Colonic mucosa (tissue), 4 donors: ENCODE data around the gene AOX1. TPM values are rescaled to one million over a fixed set of nuclear protein-coding genes. Genes with fewer than 3 reads are reported as not detected.
"Not testable (repeated sequence)": the region's sequence is repeated elsewhere in the genome, so short reads cannot be mapped to it uniquely, and the experiment has no call there.

Experiments used
- DNase-seq: peaks from one replicate; pipeline ENCODE4 v3.0.0-alpha.2; 2020
- H3K27ac ChIP-seq: fragments of 200-600 bp; one replicate; pipeline ENCODE4 v1.8.0; 2021
- H3K27me3 ChIP-seq: fragments of 200-600 bp; one replicate; pipeline ENCODE4 v1.8.0; 2021
- H3K36me3 ChIP-seq: fragments of 200-600 bp; one replicate; pipeline ENCODE4 v1.8.0; 2021
- H3K4me1 ChIP-seq: fragments of 200-600 bp; one replicate; pipeline ENCODE4 v1.8.0; 2021; ENCODE audit warnings: mild to moderate bottlenecking
- H3K4me3 ChIP-seq: fragments of 200-600 bp; one replicate; pipeline ENCODE4 v1.8.0; 2021
- H3K9ac ChIP-seq, 2 donors: one replicate each; pipeline ENCODE4 v1.7.0; 2013; ENCODE audit warnings: control low read depth in 2 of 2, low read depth in 2 of 2, low read length in 2 of 2
- H3K9me3 ChIP-seq: fragments of 200-600 bp; one replicate; pipeline ENCODE4 v1.8.0; 2021
- intact Hi-C: fragments of 100-400 bp; cut with DNase I; formaldehyde crosslinking; loops from one replicate; pipeline ENCODE4 v1.14.1; 2022
- total RNA-seq, 2 donors: library from RNA; stranded (reverse); fragmentation: NEBNext Ultra II Directional in 1 of 2; extraction: Animal tissue kit (Norgen Biotek cat#: 25700) in 1 of 2; gene quantifications; one replicate each; pipeline ENCODE4 v1.2.1, GENCODE V29; 2021
- TF ChIP-seq, protein P1 (sequence below): fragments of 200-600 bp; IDR thresholded peaks from one replicate; pipeline ENCODE4 v1.8.0; 2022; ENCODE audit warnings: antibody characterized with exemption, mild to moderate bottlenecking
- donor health status: healthy.
- donor health status: DM: no; HTN: no; CAD: no.
- donor health status: DM: no; HTN: no; CAD: no.

Gene AOX1
- total RNA-seq, 2 donors from 2014 or later: 2.9 to 3.3 TPM

DNA sequence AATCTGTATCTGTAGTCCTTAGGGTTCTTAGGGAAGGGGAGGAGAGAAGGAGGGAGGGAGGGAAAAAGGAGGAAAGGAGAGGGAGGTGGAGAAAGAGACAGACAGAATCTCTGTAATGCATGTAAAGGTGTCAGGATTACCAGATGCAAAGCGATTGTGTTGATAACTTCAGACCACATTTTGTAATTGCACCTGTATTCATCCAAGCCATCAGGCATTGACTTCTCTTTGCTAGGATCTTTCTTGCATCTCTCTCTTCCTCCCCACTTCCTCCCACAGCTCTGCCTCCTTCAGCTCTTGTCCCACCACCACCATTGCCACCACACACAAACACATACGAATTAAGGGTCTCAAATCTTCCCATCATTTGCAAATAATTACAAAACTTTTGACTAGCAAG lies 91.4 kb downstream of the AOX1 start:
- Histone ChIP-seq H3K9me3 (no peaks in the 10 kb centered on the region), H3K4me1 (no peaks in the 10 kb centered on the region), H3K36me3 (no peaks in the 10 kb centered on the region), H3K4me3 (no peak overlapping the region), H3K27me3 (no peaks in the 10 kb centered on the region), H3K9ac (no peak overlapping the region), H3K27ac (no peak overlapping the region)
- no peak for DNase-seq
- intact Hi-C loops: no loop called here
- TF ChIP-seq, protein P1, sequence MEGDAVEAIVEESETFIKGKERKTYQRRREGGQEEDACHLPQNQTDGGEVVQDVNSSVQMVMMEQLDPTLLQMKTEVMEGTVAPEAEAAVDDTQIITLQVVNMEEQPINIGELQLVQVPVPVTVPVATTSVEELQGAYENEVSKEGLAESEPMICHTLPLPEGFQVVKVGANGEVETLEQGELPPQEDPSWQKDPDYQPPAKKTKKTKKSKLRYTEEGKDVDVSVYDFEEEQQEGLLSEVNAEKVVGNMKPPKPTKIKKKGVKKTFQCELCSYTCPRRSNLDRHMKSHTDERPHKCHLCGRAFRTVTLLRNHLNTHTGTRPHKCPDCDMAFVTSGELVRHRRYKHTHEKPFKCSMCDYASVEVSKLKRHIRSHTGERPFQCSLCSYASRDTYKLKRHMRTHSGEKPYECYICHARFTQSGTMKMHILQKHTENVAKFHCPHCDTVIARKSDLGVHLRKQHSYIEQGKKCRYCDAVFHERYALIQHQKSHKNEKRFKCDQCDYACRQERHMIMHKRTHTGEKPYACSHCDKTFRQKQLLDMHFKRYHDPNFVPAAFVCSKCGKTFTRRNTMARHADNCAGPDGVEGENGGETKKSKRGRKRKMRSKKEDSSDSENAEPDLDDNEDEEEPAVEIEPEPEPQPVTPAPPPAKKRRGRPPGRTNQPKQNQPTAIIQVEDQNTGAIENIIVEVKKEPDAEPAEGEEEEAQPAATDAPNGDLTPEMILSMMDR: no peak

DNA sequence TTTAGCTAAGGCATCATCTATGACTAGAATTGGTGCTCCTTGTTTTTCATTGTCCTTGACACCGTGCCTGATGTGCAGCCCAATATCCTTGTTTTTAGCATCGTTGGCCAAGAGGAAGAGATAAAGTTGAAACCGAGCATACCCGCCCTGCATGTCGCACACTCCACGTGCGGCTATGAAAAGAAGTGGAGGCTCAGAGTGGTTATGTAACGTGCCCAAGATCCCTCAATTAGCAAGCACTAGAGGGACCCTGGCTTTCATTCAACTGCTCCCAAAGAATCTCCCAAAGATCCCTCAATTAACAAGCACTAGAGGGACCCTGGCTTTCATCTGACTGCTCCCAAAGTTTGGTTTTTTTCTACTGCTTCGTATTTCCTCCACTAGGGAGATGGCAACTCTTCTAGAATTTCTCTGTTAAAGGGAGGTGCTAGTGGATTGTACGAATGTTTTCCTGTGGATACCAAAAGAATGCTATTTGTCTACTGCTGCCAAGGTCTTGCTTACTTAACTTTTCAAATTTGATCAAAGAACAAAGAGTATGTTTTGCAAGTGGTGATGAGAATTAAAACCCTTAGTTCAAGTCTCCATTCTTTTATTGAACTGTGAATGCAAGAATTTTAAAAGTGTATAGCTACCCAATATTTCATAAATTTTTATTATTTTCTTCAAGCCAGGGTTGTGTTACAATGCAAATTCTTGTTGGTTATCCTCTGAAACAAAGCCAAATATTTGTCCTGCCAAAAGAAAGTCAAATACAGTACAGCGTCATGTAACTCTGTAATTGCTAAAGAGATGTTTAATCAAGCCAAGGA lies 92.1 kb downstream of the AOX1 start:
- Histone ChIP-seq H3K36me3 (no peaks in the 10 kb centered on the region), H3K9ac (no peak overlapping the region), H3K27ac (no peak overlapping the region), H3K4me1 (no peaks in the 10 kb centered on the region), H3K27me3 (no peaks in the 10 kb centered on the region), H3K4me3 (no peak overlapping the region), H3K9me3 (no peaks in the 10 kb centered on the region)
- no peak for DNase-seq
- TF ChIP-seq, protein P1: no peak
- intact Hi-C loops: no loop called here

DNA sequence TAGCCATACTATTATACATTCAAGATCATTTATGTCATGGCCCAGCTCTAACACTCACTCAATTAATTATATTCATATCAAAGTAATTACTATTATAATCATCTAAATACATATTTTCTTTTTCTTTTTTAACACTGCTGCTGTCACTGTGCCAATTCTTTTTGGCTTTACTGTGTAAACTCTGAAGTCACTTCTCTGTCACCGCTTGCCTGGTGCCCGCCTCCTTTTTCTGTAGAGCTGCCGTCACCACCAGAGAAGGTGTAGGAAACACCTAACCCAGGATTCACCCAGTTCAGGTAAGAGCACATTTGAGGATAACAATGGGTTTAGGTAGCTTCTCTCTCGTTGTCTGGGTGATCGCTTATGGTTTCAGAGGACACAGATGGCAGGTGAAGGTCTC lies 93.3 kb downstream of the AOX1 start:
- no peaks in the 10 kb centered on the region for H3K36me3 ChIP-seq
- H3K27ac ChIP-seq: no peak overlapping the region
- no peak overlapping the region for H3K4me3 ChIP-seq
- no peak overlapping the region for H3K9ac ChIP-seq
- no peaks in the 10 kb centered on the region for H3K4me1 ChIP-seq
- no peaks in the 10 kb centered on the region for H3K27me3 ChIP-seq
- intact Hi-C loops: no loop called here
- TF ChIP-seq, protein P1: no peak
- no peaks in the 10 kb centered on the region for H3K9me3 ChIP-seq
- DNase-seq: no peak

DNA sequence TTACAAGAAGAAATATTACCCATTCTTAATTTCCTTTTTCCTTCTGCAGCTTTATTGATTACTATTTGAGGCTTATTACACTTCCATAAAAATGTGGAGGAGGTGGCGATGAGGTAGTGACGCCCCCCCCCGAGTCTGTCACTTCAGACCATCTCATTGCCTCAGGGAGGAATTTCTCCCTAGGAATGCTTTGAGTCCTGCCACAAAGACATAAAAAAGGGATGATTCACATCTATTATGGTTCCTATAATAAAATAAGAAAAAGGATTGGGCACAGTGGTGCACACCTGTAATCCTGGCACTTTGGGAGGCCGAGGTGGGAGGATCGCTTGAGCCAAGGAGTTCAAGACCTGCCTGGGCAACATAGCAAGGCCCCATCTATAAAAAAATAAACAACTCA lies 93.7 kb downstream of the AOX1 start:
- TF ChIP-seq, protein P1: no peak
- no peak for DNase-seq

DNA sequence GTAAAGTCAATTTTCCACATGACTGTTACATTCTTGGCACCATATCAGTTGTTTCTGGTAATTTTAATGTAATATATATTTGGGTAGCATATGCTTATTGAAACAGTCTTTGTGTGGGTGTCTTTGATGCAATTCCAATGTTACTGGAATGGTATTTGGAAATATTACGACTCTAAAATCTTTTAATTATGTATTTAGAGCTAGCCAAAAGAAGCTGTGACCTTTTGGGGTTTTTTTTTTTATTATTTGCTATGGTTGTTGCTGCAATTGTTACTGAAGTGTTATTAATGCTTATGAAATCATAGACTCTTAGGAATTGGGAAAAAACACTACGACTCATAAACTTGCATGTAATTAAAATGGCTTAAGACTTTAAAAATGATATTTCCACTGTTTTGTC lies 95.9 kb downstream of the AOX1 start:
- TF ChIP-seq, protein P1: no peak
- Histone ChIP-seq H3K9ac (no peak overlapping the region), H3K27me3 (no peaks in the 10 kb centered on the region), H3K27ac (no peak overlapping the region), H3K4me3 (no peak overlapping the region), H3K36me3 (no peaks in the 10 kb centered on the region), H3K9me3 (no peaks in the 10 kb centered on the region), H3K4me1 (no peaks in the 10 kb centered on the region)
- no peak for DNase-seq
- intact Hi-C loops: no loop called here

More for the DNA sequence above, 93.7 kb downstream of the AOX1 start:
- Histone ChIP-seq H3K4me1 (no peaks in the 10 kb centered on the region), H3K4me3 (no peak overlapping the region), H3K9me3 (no peaks in the 10 kb centered on the region), H3K27ac (no peak overlapping the region), H3K27me3 (no peaks in the 10 kb centered on the region), H3K9ac (no peak overlapping the region), H3K36me3 (no peaks in the 10 kb centered on the region)
- intact Hi-C loops: no loop called here

DNA sequence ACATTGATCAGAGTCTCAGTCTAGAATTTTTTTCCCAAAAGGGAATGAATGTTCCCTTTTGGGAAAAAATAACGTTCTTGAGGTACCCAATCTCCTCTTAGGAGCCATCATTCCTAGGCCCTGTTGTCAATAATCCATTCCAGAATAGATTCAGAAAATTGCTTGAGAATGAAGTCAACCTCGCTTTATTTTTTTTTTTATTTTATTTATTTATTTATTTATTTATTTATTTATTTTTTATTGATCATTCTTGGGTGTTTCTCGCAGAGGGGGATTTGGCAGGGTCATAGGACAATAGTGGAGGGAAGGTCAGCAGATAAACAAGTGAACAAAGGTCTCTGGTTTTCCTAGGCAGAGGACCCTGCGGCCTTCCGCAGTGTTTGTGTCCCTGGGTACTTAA lies 96.6 kb downstream of the AOX1 start:
- H3K9me3 ChIP-seq, H3K4me1 ChIP-seq, intact Hi-C loops, H3K36me3 ChIP-seq, H3K27me3 ChIP-seq, DNase-seq, H3K4me3 ChIP-seq, H3K9ac ChIP-seq, H3K27ac ChIP-seq: not testable (repeated sequence)
